Skeletal muscle tissue (tissue), 4 donors: ENCODE results near the gene SDC3. TPM values are rescaled to one million over a fixed set of nuclear protein-coding genes. Genes with fewer than 3 reads are reported as not detected.
"Not testable (repeated sequence)": the region's sequence is repeated elsewhere in the genome, so short reads cannot be mapped to it uniquely, and the experiment has no call there.

Experiments
- H3K27ac ChIP-seq: one replicate; pipeline ENCODE4 v1.7.0; 2013; ENCODE audit warnings: mild to moderate bottlenecking, low read depth, low read length, inconsistent platforms
- H3K27me3 ChIP-seq, 3 donors: one replicate each; pipeline ENCODE4 v1.7.0; 2013; ENCODE audit warnings: low read length in 3 of 3; ENCODE audit not compliant: control insufficient read depth in 3 of 3, insufficient read depth in 3 of 3
- H3K36me3 ChIP-seq, 3 donors: one replicate each; pipeline ENCODE4 v1.7.0; 2013; ENCODE audit warnings: low read length in 3 of 3; ENCODE audit not compliant: control insufficient read depth in 3 of 3, insufficient read depth in 3 of 3
- H3K4me1 ChIP-seq, 3 donors: one replicate each; pipeline ENCODE4 v1.7.0; 2013; ENCODE audit warnings: low read length in 3 of 3, mild to moderate bottlenecking in 3 of 3; ENCODE audit not compliant: control insufficient read depth in 3 of 3, insufficient read depth in 3 of 3
- H3K4me3 ChIP-seq, 3 donors: one replicate each; pipeline ENCODE4 v1.7.0; 2013; ENCODE audit warnings: low read length in 3 of 3
- H3K9ac ChIP-seq, 3 donors: one replicate each; pipeline ENCODE4 v1.7.0; 2013; ENCODE audit warnings: low read length in 3 of 3, mild to moderate bottlenecking in 3 of 3, moderate library complexity in 2 of 3, low read depth in 1 of 3
- H3K9me3 ChIP-seq, 3 donors: one replicate each; pipeline ENCODE4 v1.7.0; 2013; ENCODE audit warnings: low read length in 3 of 3; ENCODE audit not compliant: control insufficient read depth in 3 of 3
- total RNA-seq: library from RNA; depleted of rRNA; stranded (reverse); fragments of >200 nt; gene quantifications from one replicate; pipeline ENCODE4 v1.2.3, GENCODE V29; 2014
- donor health status: Osteomylitis.

The SDC3 gene
- total RNA-seq, 1 donor from 2014 or later, result 8.9 TPM

DNA sequence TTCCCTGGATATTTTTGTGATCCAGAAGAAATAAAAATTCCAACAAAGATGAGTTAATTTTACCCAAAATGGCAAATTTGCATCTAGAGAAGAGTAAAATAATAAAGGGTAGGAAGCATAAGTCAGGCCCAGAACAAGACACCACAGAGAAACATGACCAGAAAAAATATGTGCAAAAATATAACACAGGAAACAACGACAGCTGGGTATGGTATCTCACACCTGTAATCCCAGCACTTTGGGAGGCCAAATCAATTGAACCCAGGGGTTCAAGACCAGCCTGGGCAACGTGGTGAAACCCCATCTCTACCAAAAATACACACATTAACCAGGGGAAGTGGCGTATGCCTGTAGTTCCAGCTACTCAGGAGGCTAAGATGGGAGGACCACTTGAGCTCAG is 39.7 kb upstream of the SDC3 start:
- peaks cover 41 to 61% (median 54%) of the 10 kb centered on the region in 3 donors for H3K36me3 ChIP-seq
- H3K27ac ChIP-seq, result no peak overlapping the region
- H3K4me1 ChIP-seq, result no peaks in the 10 kb centered on the region
- no peaks in the 10 kb centered on the region for H3K27me3 ChIP-seq
- no peak overlapping the region for H3K4me3 ChIP-seq
- no peaks in the 10 kb centered on the region for H3K9me3 ChIP-seq
- H3K9ac ChIP-seq, result no peak overlapping the region

DNA sequence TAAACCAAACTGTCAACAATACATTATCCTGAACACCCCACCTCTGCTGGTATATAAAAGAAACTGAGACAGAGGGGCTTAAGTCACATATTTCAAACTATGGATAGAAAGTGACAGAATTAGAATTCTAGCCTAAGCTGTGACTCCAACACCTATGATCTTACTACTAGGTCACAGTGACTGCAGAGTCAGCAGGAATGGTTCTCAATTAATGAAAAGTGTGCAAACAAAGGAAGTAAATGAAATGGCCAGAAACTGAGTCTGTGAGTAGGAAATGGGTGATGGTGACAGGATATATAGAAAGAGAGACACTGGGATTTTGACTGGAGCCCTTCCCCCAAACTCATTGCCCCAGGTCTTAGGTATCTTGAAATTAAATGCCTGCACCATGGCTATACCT is 38.7 kb upstream of the SDC3 start:
- peaks cover 35 to 63% (median 52%) of the 10 kb centered on the region in 3 donors for H3K36me3 ChIP-seq
- no peaks in the 10 kb centered on the region for H3K27me3 ChIP-seq
- H3K9ac ChIP-seq, result no peak overlapping the region
- H3K27ac ChIP-seq, result no peak overlapping the region
- H3K9me3 ChIP-seq, result no peaks in the 10 kb centered on the region
- no peaks in the 10 kb centered on the region for H3K4me1 ChIP-seq
- no peak overlapping the region for H3K4me3 ChIP-seq

DNA sequence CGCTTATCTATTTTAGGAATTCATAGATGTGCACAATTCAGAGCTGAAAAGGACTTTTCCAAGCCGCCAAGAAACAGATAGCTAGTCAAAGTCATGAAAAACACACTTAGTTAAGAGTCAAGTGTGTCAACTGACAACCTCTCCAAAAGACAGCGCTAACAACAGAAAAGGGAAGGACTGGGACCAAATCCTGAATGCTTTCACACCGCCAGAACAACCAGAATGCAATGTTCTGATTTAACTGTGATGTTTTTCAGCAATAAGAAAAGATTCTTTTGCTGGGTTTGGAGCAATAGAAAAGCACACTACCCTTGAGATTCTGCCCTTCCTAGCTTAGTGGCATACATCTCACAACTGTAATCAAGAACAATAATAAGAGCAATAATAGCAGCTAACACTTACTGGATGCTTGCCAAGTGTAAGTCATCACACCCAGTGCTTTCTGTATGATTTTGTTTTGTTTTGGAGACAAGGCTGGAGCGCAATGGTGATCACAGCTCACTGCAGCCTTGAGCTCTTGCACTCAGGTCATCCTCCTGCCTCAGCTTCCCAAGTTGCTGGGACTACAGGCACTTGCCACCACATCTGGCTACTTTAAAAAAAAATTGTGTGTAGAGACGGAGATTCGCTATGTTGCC is 33.9 kb upstream of the SDC3 start:
- Histone ChIP-seq H3K9me3 (no peaks in the 10 kb centered on the region), H3K27me3 (no peaks in the 10 kb centered on the region), H3K4me3 (no peak overlapping the region), H3K4me1 (peaks cover 0 to 4% (median 0%) of the 10 kb centered on the region in 3 donors), H3K36me3 (peaks cover 31 to 50% (median 42%) of the 10 kb centered on the region in 3 donors), H3K27ac (no peak overlapping the region), H3K9ac (no peak overlapping the region)

DNA sequence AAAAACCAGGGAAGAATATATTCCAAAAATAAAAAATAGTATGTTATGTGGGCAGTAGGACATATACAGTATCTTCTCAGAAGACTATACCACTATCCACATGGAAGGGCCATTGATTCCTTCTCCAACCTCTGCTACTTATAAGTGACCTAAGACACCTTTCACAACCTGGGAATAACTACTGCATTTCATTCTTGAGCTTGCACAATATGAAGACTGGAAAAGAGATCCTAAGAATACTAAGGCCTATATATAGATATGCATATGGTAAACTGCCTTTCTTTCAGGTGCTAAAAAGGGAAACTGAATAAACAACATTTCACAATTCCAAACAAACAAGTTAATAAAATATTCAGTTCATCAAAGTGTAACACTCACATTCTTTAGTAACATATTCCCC is 32.0 kb upstream of the SDC3 start:
- H3K36me3 ChIP-seq, result peaks cover 38 to 53% (median 53%) of the 10 kb centered on the region in 3 donors
- no peaks in the 10 kb centered on the region for H3K27me3 ChIP-seq
- peaks cover 0 to 4% (median 0%) of the 10 kb centered on the region in 3 donors for H3K4me1 ChIP-seq
- H3K9ac ChIP-seq, result no peak overlapping the region
- H3K27ac ChIP-seq, result no peak overlapping the region
- no peak overlapping the region for H3K4me3 ChIP-seq
- H3K9me3 ChIP-seq, result no peaks in the 10 kb centered on the region

DNA sequence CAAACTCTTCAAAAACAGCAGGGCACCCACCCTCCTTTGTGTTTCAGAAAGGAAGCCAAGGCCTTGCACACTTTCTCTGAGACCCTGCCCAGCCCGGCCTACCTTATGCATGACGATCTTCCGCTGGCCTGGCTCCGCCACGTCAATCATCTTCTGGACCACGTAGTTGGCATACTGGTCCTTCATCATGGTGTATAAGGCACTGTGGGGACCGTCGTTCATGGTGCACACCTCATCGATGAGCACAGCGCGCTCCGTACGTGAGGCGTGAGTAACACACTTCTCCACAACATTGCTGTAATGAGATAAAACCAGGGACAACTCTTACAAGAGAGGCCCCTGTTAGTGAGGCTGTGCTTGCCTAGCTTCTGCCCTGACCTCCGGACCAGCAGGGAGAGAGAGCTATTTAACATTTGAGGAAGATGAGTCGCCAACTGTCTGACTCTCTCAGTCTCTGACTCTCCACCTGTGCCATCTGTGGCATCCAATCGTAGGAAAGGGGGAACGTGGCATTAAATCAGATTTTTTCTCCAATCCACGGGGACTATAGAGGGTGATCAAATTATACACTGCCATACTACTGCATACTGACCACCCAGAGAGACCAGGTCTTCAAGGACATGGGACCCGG is 28.1 kb upstream of the SDC3 start:
- Histone ChIP-seq H3K4me3 (no peak overlapping the region), H3K4me1 (peaks cover 0 to 5% (median 0%) of the 10 kb centered on the region in 3 donors), H3K27ac (no peak overlapping the region), H3K9me3 (no peaks in the 10 kb centered on the region), H3K36me3 (peaks cover 43 to 53% (median 53%) of the 10 kb centered on the region in 3 donors), H3K27me3 (no peaks in the 10 kb centered on the region), H3K9ac (no peak overlapping the region)

DNA sequence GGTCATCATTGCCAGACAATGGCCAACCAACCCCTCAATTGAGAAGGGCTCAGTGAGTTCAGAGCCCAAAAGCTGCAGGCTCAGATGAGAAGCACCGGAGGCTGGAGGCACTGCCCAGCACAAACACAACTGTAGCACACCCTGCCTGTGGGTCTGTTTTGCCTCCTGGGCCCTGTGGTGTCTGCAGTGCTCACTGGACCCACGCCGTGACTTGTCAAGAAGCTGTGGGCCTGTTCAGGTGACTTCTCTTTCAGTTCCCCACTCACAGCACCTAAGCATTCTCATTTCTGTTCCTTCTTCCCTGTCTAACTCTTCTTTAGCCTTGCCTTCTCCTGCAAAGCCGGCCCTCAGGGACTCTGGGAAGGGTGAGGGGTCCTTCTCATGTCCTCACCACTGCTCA is 27.2 kb upstream of the SDC3 start:
- H3K27me3 ChIP-seq, H3K4me1 ChIP-seq, H3K27ac ChIP-seq: not testable (repeated sequence)

DNA sequence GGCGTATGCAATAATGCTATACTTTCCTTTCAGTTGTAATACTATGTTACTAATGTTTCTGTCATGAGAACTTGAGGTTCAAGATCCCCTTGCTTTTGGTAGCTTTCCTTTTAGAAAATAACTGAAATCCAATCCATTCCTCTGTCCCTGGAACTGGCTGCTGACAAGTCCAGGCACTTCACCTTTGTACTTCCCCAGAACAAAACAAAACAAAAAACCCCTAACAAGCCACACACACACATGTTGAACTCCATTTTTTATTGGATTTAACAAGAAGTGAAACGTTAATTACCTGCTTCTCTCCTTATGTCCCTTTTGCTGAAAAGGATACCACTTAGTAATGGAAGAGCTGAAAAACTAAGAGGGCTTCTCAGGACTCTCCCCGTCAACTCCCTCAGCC is 26.1 kb upstream of the SDC3 start:
- Histone ChIP-seq H3K9me3 (no peaks in the 10 kb centered on the region), H3K4me1 (peaks cover 0 to 5% (median 2%) of the 10 kb centered on the region in 3 donors), H3K27me3 (no peaks in the 10 kb centered on the region), H3K36me3 (peaks cover 41 to 47% (median 43%) of the 10 kb centered on the region in 3 donors), H3K27ac (no peak overlapping the region), H3K4me3 (no peak overlapping the region), H3K9ac (no peak overlapping the region)

More for the DNA sequence above, 27.2 kb upstream of the SDC3 start:
- H3K9me3 ChIP-seq, H3K9ac ChIP-seq, H3K4me3 ChIP-seq: not testable (repeated sequence)
- H3K36me3 ChIP-seq, result peaks cover 45 to 53% (median 46%) of the 10 kb centered on the region in 3 donors

DNA sequence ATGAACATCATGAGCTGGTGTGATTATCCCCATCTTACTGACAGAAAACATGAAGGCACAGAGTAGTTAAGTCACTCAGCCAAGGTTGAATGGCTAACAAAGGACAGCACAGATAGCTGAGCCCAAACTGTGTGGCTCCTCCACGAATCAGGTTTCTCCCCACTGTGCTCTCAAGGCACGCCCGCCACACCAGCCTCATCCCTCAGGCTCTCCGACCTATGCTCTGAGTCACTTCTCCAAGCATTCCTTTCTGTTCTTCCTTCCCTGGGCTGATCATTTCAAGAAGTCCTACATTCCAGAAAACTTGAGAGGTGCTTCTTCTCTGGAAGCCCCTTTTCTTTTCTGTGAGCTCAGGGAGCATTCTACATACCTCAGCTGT is 25.3 kb upstream of the SDC3 start:
- no peak overlapping the region for H3K4me3 ChIP-seq
- peaks cover 34 to 42% (median 36%) of the 10 kb centered on the region in 3 donors for H3K36me3 ChIP-seq
- H3K27me3 ChIP-seq, result no peaks in the 10 kb centered on the region
- H3K4me1 ChIP-seq, result peaks cover 6 to 9% (median 7%) of the 10 kb centered on the region in 3 donors
- H3K9me3 ChIP-seq, result no peaks in the 10 kb centered on the region
- H3K9ac ChIP-seq, result no peak overlapping the region
- H3K27ac ChIP-seq, result no peak overlapping the region

DNA sequence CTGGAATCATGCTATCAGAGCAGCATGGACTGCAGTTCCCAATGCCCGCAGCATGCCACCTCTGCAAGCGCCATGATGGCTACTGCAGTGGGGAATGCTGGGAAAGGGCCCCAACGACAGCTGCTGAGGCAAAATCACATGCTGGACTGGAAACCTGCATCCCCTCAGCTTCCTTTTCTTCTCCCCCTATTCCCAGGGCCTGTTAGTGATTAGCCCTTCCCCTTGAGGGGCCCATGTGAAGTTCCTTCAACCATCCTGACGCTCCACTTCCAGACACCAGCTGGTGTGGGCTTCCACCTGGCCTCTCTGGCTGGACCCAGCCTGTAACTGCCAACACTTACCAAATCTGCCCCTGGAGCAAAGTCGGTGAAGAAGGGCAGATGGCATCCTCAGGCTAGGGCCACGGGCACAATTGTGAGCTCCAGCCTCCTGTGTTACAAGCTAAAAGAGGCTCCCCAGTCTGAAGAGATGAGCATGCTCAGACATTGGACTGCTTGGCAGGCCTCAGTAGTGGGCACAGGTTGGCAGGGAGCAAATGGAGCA is 22.1 kb upstream of the SDC3 start:
- no peak overlapping the region for H3K9ac ChIP-seq
- H3K27me3 ChIP-seq, result no peaks in the 10 kb centered on the region
- H3K9me3 ChIP-seq, result no peaks in the 10 kb centered on the region
- H3K4me1 ChIP-seq, result peaks cover 7 to 12% (median 10%) of the 10 kb centered on the region in 3 donors
- H3K36me3 ChIP-seq, result peaks cover 25 to 27% (median 25%) of the 10 kb centered on the region in 3 donors
- H3K4me3 ChIP-seq, result no peak overlapping the region
- H3K27ac ChIP-seq, result no peak overlapping the region

DNA sequence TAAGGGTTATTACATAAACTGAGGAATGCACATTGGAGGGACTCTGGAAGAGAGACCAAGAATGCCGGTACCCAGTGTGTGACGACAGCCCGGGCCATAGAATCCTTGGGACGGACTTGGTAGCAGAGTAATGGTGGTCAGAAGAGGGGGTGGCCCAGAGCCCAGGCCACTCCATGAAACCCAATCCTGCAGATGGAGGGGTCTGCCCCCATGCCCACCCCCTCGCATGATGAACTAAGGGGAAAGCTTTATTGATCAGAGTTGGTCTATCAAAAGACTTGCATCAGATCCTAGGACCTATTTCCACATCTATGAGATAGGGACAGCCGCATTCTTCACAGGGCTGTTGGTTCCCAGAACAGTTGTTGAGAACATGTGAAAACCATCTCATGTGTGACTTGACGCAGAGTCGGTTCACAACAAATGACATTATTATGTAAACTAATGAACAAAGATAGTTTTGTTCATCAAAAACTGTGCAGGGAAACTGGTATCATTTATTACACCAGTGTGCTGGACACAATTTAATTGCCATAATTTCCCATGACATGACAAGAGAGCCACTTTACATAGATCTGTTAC is 21.5 kb upstream of the SDC3 start:
- no peaks in the 10 kb centered on the region for H3K27me3 ChIP-seq
- peaks cover 21 to 23% (median 21%) of the 10 kb centered on the region in 3 donors for H3K36me3 ChIP-seq
- peaks cover 7 to 12% (median 10%) of the 10 kb centered on the region in 3 donors for H3K4me1 ChIP-seq
- H3K9ac ChIP-seq, result no peak overlapping the region
- H3K27ac ChIP-seq, result no peak overlapping the region
- no peaks in the 10 kb centered on the region for H3K9me3 ChIP-seq
- no peak overlapping the region for H3K4me3 ChIP-seq
